Astrocyte (in vitro differentiated cells and primary cell): Measurements from ENCODE around the gene ST3GAL6.

Experiments used
- EZH2 ChIP-seq: IDR thresholded peaks from 2 replicates; pipeline ENCODE4 v1.6.1; 2012; ENCODE audit warnings: mild to moderate bottlenecking, low read length, inconsistent platforms; ENCODE audit not compliant: insufficient read depth
- TF ChIP-seq, protein P1 (sequence below): IDR thresholded peaks from 2 replicates; pipeline ENCODE4 v1.5.1; 2011; ENCODE audit warnings: low read depth, mild to moderate bottlenecking, inconsistent platforms, low read length, moderate library complexity; ENCODE audit not compliant: insufficient read depth

DNA sequence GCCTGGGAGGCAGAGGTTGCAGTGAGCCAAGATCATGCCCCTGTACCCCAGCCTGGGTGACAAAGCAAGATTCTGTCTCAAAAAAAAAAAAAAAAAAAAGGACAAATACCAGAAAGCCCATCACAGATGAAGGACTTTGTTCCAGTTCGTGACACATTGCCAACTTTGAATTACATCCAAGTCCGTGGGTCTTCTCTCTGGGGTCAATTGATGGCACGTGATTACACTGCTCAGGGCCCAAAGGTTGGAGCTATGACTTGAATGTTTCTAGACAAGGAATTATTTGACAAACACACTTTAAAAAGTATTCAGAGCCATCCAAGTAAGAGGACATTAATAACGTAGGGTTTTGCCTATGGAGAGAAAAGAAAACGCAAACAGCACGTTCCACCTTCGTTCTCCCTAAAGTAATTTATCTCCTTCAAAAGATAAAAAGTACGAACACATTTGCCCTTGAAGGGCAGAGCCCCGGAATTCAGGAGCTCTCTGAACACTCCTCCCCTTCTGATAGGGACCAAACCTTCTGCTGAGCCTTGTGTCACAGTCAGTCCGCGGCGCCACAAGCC, 31.3 kb upstream of the ST3GAL6 start:
- TF ChIP-seq, protein P1, sequence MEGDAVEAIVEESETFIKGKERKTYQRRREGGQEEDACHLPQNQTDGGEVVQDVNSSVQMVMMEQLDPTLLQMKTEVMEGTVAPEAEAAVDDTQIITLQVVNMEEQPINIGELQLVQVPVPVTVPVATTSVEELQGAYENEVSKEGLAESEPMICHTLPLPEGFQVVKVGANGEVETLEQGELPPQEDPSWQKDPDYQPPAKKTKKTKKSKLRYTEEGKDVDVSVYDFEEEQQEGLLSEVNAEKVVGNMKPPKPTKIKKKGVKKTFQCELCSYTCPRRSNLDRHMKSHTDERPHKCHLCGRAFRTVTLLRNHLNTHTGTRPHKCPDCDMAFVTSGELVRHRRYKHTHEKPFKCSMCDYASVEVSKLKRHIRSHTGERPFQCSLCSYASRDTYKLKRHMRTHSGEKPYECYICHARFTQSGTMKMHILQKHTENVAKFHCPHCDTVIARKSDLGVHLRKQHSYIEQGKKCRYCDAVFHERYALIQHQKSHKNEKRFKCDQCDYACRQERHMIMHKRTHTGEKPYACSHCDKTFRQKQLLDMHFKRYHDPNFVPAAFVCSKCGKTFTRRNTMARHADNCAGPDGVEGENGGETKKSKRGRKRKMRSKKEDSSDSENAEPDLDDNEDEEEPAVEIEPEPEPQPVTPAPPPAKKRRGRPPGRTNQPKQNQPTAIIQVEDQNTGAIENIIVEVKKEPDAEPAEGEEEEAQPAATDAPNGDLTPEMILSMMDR: no peak
- no peak for TF ChIP-seq EZH2
